GM23338 (cell line): ENCODE data around the gene KNTC1.

Source experiments
- CREB1 ChIP-seq: fragments of 250-450 bp; sonication (Bioruptor Pico); IDR thresholded peaks from 2 replicates; pipeline ENCODE4 v1.5.0; 2020; ENCODE audit warnings: low read depth, mild to moderate bottlenecking, moderate library complexity
- CTCF ChIP-seq, 2 experiments: fragments of 200-600 bp in 1 of 2; sonication (generic) in 1 of 2; conservative IDR thresholded peaks; 2 replicates each; pipeline versions ENCODE4 v1.5.1 to v1.6.1; 2016 to 2017; ENCODE audit warnings: antibody characterized with exemption in 2 of 2, low read depth in 2 of 2, mild to moderate bottlenecking in 2 of 2, moderate library complexity in 1 of 2
- EZH2 ChIP-seq: fragments of 200-600 bp; sonication (generic); IDR thresholded peaks from one replicate; pipeline ENCODE4 v1.8.0; 2017; ENCODE audit warnings: antibody characterized with exemption, mild to moderate bottlenecking, low read depth; ENCODE audit not compliant: unreplicated experiment
- EZH2phosphoT487 ChIP-seq: fragments of 200-600 bp; sonication (generic); IDR thresholded peaks from one replicate; pipeline ENCODE4 v1.8.1; 2018; ENCODE audit warnings: antibody characterized with exemption; ENCODE audit not compliant: unreplicated experiment
- JUNB ChIP-seq: IDR thresholded peaks from one replicate; pipeline ENCODE4 v1.6.1; 2016; ENCODE audit warnings: antibody characterized with exemption; ENCODE audit not compliant: unreplicated experiment
- NANOG ChIP-seq: IDR thresholded peaks from 2 replicates; pipeline ENCODE4 v1.6.1; 2016; ENCODE audit warnings: antibody characterized with exemption, borderline replicate concordance
- POLR2AphosphoS5 ChIP-seq: IDR thresholded peaks from 2 replicates; pipeline ENCODE4 v1.6.1; 2016; ENCODE audit warnings: antibody characterized with exemption, low read depth
- REST ChIP-seq: IDR thresholded peaks from one replicate; pipeline ENCODE4 v1.6.1; 2018; ENCODE audit warnings: antibody characterized with exemption; ENCODE audit not compliant: unreplicated experiment
- STAT1 ChIP-seq: IDR thresholded peaks from one replicate; pipeline ENCODE4 v1.6.1; 2016; ENCODE audit warnings: antibody characterized with exemption; ENCODE audit not compliant: unreplicated experiment
- ZNF331 ChIP-seq: fragments of 250-450 bp; sonication (Bioruptor Pico); IDR thresholded peaks from 2 replicates; pipeline ENCODE4 v1.5.0; 2020; ENCODE audit warnings: low read depth, mild to moderate bottlenecking, moderate library complexity
- ZNF462 ChIP-seq: fragments of 250-450 bp; sonication (Bioruptor Pico); IDR thresholded peaks from 2 replicates; pipeline ENCODE4 v1.5.0; 2020; ENCODE audit warnings: mild to moderate bottlenecking, moderate library complexity
- TF ChIP-seq, protein P1 (sequence below): IDR thresholded peaks from 2 replicates; pipeline ENCODE4 v1.6.1; 2016; ENCODE audit warnings: antibody characterized with exemption

- no peak for TF ChIP-seq CTCF (conservative IDR thresholded peaks at IDR 0.05; ENCODE audit: low read depth in 2 of 2)
- no peak for TF ChIP-seq REST
- TF ChIP-seq POLR2AphosphoS5 = no peak
- TF ChIP-seq JUNB = no peak
- TF ChIP-seq EZH2 = no peak
- TF ChIP-seq EZH2phosphoT487 = no peak
- TF ChIP-seq CREB1 (CRISPR knock-in tag) = no peak
- no peak for TF ChIP-seq NANOG
- TF ChIP-seq STAT1 = no peak
- no peak for TF ChIP-seq ZNF331
- TF ChIP-seq, protein P1, sequence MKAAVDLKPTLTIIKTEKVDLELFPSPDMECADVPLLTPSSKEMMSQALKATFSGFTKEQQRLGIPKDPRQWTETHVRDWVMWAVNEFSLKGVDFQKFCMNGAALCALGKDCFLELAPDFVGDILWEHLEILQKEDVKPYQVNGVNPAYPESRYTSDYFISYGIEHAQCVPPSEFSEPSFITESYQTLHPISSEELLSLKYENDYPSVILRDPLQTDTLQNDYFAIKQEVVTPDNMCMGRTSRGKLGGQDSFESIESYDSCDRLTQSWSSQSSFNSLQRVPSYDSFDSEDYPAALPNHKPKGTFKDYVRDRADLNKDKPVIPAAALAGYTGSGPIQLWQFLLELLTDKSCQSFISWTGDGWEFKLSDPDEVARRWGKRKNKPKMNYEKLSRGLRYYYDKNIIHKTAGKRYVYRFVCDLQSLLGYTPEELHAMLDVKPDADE = no peak
- no peak for TF ChIP-seq ZNF462 (CRISPR knock-in tag)
These were observed 10.3 kb upstream of the KNTC1 start for GRCh38 chr12:122516544-122517361.
